SU-DHL-6 (cell line): ENCODE measurements around the gene ARID3C.
"Not testable (repeated sequence)": the region's sequence is repeated elsewhere in the genome, so short reads cannot be mapped to it uniquely, and the experiment has no call there.

Source experiments
- H2AFZ ChIP-seq: fragments of 200-600 bp; sonication (generic); 2 replicates; pipeline ENCODE4 v1.6.1; 2014; ENCODE audit warnings: low read depth, mild to moderate bottlenecking, moderate library complexity, mixed read lengths, antibody characterized with exemption, low read length; ENCODE audit not compliant: severe bottlenecking
- H3F3A ChIP-seq: fragments of 200-600 bp; shearing (Covaris generic); 2 replicates; pipeline ENCODE4 v1.6.0; 2016; ENCODE audit warnings: antibody characterized with exemption, mild to moderate bottlenecking; ENCODE audit not compliant: insufficient read depth
- H3K27ac ChIP-seq: fragments of 200-600 bp; sonication (generic); 2 replicates; pipeline ENCODE4 v1.5.1; 2016; ENCODE audit warnings: low read depth, mild to moderate bottlenecking, low read length, moderate library complexity, mixed read lengths
- H3K27me3 ChIP-seq: fragments of 200-600 bp; sonication (generic), shearing (Covaris generic); 2 replicates; pipeline ENCODE4 v1.6.0; 2014; ENCODE audit warnings: mild to moderate bottlenecking, low read length
- H3K36me3 ChIP-seq: fragments of 200-600 bp; sonication (generic); 2 replicates; pipeline ENCODE4 v1.6.1; 2014; ENCODE audit warnings: mild to moderate bottlenecking, low read length, mixed read lengths
- H3K4me2 ChIP-seq: fragments of 300-600, 200-600 bp; shearing (Covaris generic), sonication (generic); 2 replicates; pipeline ENCODE4 v1.6.0; 2014; ENCODE audit warnings: low read length, low read depth, mild to moderate bottlenecking; ENCODE audit not compliant: poor library complexity, severe bottlenecking
- H3K4me3 ChIP-seq: fragments of 200-600 bp; sonication (generic); 2 replicates; pipeline ENCODE4 v1.5.1; 2014; ENCODE audit warnings: antibody characterized with exemption, low read length, mild to moderate bottlenecking, mixed read lengths; ENCODE audit not compliant: insufficient read depth, poor library complexity, severe bottlenecking
- H3K79me2 ChIP-seq: fragments of 200-600 bp; sonication (generic); 2 replicates; pipeline ENCODE4 v1.6.1; 2014; ENCODE audit warnings: mild to moderate bottlenecking, low read length, moderate library complexity; ENCODE audit not compliant: insufficient read depth
- H3K9ac ChIP-seq: fragments of 200-600 bp; sonication (generic); 2 replicates; pipeline ENCODE4 v1.7.0; 2014; ENCODE audit warnings: mild to moderate bottlenecking, low read length
- H3K9me2 ChIP-seq: fragments of 200-600 bp; sonication (generic); replicated peaks from 2 replicates; pipeline ENCODE4 v1.6.1; 2014; ENCODE audit warnings: low read length; ENCODE audit not compliant: insufficient read depth
- H3K9me3 ChIP-seq: fragments of 200-600 bp; sonication (generic); 2 replicates; pipeline ENCODE4 v1.6.1; 2014; ENCODE audit warnings: low read length, mixed read lengths; ENCODE audit not compliant: insufficient read depth
- H4K20me1 ChIP-seq: fragments of 200-600 bp; sonication (generic); 2 replicates; pipeline ENCODE4 v1.6.1; 2014; ENCODE audit warnings: low read depth, mild to moderate bottlenecking, antibody characterized with exemption, low read length, moderate library complexity, mixed read lengths
- EZH2phosphoT487 ChIP-seq: fragments of 200-600 bp; sonication (generic), shearing (Covaris generic); conservative IDR thresholded peaks from 2 replicates; pipeline ENCODE4 v1.6.1; 2018; ENCODE audit warnings: mild to moderate bottlenecking, antibody characterized with exemption, low read length, moderate library complexity, mixed read lengths
- TF ChIP-seq, protein P1 (sequence below): fragments of 200-600 bp; sonication (generic); IDR thresholded peaks from one replicate; pipeline ENCODE4 v1.5.1; 2017; ENCODE audit warnings: antibody characterized with exemption, mild to moderate bottlenecking, low read length, moderate library complexity; ENCODE audit not compliant: insufficient read depth, poor library complexity, severe bottlenecking

ARID3C gene

DNA sequence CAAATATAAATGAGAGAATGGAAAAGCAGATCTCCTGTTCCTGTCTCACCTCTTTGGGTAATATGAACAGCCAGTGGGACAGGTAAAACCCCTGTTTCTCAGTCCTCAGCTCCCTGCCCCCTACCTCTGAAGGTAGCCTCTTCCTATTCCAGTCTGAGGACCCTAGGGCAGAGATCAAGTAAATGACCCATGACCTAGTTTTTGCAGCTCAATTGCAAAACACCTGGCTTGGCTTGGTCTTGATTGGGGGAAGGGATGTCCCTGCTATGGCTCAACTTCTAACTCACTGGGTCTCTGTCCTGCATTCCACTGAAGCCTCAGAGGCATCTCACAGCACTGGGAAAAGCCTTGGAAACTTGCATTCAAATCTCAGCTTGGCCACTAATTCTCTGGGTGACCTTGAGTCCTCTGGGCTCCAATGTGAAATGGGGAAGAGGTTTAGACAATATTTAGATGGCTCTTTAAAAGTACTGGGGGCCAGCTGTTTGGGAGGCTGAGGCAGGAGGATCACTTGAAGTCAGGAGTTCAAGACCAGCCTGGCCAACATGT is 16.0 kb upstream of the ARID3C start:
- Histone ChIP-seq H3K9me2 (no peaks in the 10 kb centered on the region), H3K36me3 (no peaks in the 10 kb centered on the region), H3F3A (no peaks in the 10 kb centered on the region), H2AFZ (no peak overlapping the region), H3K4me3 (no peak overlapping the region), H3K27me3 (no peaks in the 10 kb centered on the region), H3K9me3 (no peaks in the 10 kb centered on the region), H3K9ac (no peak overlapping the region), H4K20me1 (no peaks in the 10 kb centered on the region), H3K79me2 (no peaks in the 10 kb centered on the region), H3K4me2 (no peak overlapping the region), H3K27ac (no peak overlapping the region)
- TF ChIP-seq, protein P1, sequence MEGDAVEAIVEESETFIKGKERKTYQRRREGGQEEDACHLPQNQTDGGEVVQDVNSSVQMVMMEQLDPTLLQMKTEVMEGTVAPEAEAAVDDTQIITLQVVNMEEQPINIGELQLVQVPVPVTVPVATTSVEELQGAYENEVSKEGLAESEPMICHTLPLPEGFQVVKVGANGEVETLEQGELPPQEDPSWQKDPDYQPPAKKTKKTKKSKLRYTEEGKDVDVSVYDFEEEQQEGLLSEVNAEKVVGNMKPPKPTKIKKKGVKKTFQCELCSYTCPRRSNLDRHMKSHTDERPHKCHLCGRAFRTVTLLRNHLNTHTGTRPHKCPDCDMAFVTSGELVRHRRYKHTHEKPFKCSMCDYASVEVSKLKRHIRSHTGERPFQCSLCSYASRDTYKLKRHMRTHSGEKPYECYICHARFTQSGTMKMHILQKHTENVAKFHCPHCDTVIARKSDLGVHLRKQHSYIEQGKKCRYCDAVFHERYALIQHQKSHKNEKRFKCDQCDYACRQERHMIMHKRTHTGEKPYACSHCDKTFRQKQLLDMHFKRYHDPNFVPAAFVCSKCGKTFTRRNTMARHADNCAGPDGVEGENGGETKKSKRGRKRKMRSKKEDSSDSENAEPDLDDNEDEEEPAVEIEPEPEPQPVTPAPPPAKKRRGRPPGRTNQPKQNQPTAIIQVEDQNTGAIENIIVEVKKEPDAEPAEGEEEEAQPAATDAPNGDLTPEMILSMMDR, result no peak
- no peak for TF ChIP-seq EZH2phosphoT487

DNA sequence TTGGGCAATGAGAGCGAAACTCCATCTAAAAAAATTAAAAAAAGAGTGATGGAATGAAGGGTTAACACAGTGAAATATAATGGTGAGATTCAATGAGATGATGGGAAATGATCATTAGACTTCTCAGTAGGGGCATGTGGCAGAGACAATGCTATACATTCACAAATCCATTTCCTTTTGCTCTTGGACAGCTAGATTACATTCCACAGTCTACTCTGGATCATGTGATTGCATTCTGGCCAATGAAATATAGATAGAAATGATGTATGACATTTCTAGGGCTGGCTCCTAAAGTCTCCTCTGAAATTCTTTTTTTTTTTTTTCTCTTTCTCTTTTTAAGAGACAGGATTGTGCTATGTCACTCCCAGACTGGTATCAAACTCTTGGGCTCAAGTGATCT is 13.8 kb upstream of the ARID3C start:
- H3K27me3 ChIP-seq, result no peaks in the 10 kb centered on the region
- H3K4me3 ChIP-seq, result no peak overlapping the region
- H2AFZ ChIP-seq, result no peak overlapping the region
- H4K20me1 ChIP-seq, result no peaks in the 10 kb centered on the region
- no peak overlapping the region for H3K4me2 ChIP-seq
- H3K36me3 ChIP-seq, result no peaks in the 10 kb centered on the region
- no peaks in the 10 kb centered on the region for H3K79me2 ChIP-seq
- no peak overlapping the region for H3K9ac ChIP-seq
- peaks cover 7% of the 10 kb centered on the region; the same call in 1 of the 2 replicates for H3F3A ChIP-seq
- TF ChIP-seq, protein P1, result no peak
- TF ChIP-seq EZH2phosphoT487, result no peak
- H3K27ac ChIP-seq, result no peak overlapping the region
- no peaks in the 10 kb centered on the region for H3K9me3 ChIP-seq
- H3K9me2 ChIP-seq, result no peaks in the 10 kb centered on the region

DNA sequence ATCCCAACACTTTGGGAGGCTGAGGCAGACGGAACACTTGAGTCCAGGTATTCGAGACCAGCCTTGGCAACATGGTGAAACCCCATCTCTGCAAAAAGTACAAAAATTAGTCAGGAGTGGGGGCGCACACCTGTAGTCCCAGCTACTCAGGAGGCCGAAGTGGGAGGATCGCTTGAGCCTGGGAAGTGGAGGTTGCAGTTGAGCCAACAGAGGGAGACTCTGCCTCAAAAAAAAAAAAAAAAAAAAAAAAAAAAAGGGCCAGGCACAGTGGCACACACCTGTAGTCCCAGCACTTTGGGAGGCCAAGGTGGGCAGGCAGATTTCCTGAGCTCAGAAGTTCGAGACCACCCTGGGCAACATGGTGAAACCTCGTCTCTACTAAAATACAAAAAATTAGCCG is 10.5 kb upstream of the ARID3C start:
- H3K36me3 ChIP-seq, H2AFZ ChIP-seq, H3K27me3 ChIP-seq, H3K9ac ChIP-seq, H3K4me2 ChIP-seq, H3K9me2 ChIP-seq, H4K20me1 ChIP-seq, H3K27ac ChIP-seq, H3K4me3 ChIP-seq, H3K9me3 ChIP-seq: not testable (repeated sequence)
- H3F3A ChIP-seq, result peaks cover 17% of the 10 kb centered on the region
- peaks cover 26% of the 10 kb centered on the region for H3K79me2 ChIP-seq

DNA sequence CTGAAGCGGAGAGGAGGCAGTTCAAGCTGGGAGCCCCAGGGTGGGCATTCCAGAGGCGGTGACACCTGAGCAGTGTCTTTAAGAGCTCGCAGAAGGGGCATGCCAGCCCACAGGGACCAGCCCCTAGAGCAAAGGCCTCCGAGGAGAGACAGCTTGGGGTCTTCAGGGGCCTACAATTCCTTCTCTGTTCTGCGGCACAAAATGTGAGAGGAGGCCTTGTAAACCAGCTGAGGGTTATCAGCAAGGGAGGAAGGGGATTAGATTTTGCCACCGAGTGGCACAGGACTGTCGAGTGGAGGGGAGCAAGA is 9.2 kb upstream of the ARID3C start:
- H3K27ac ChIP-seq, result peak overlapping the region; percentile 53; the same call in 1 of the 2 replicates
- no peaks in the 10 kb centered on the region for H3K9me3 ChIP-seq

More for the DNA sequence above, 9.2 kb upstream of the ARID3C start:
- H4K20me1 ChIP-seq, result no peaks in the 10 kb centered on the region
- H3F3A ChIP-seq, result peaks cover 21% of the 10 kb centered on the region
- H3K9me2 ChIP-seq, result no peaks in the 10 kb centered on the region
- H3K9ac ChIP-seq, result peak overlapping the region; percentile 84
- H3K36me3 ChIP-seq, result 0 out of 2 replicates have a peak, but pooled peaks cover 5% of the 10 kb centered on the region
- TF ChIP-seq, protein P1, result no peak
- no peak for TF ChIP-seq EZH2phosphoT487
- no peaks in the 10 kb centered on the region for H3K27me3 ChIP-seq
- H3K4me2 ChIP-seq, result peak overlapping the region; percentile 65
- peak overlapping the region; percentile 60 for H2AFZ ChIP-seq
- peak overlapping the region; percentile 68 for H3K4me3 ChIP-seq
- peaks cover 26% of the 10 kb centered on the region for H3K79me2 ChIP-seq
